GM21360 (cell line): ENCODE results near the gene MYO9B.

Experiments used
- ATAC-seq: cut with Tn5 transposase; IDR thresholded peaks from one replicate; pipeline ENCODE4 v1.9.1; 2021; ENCODE audit warnings: mild to moderate bottlenecking, moderate library complexity; ENCODE audit not compliant: unreplicated experiment

Gene MYO9B

GRCh38 chr19:17259118-17259780 is 183.7 kb downstream of the MYO9B start:
- no peak for ATAC-seq

GRCh38 chr19:17259934-17260333 is 184.4 kb downstream of the MYO9B start:
- no peak for ATAC-seq

GRCh38 chr19:17260842-17261325 is 185.3 kb downstream of the MYO9B start:
- ATAC-seq: peak; percentile 77

GRCh38 chr19:17262557-17262956 is 187.0 kb downstream of the MYO9B start:
- ATAC-seq: no peak
